HG03442 (cell line): ENCODE measurements around the gene AAK1.
"Not testable (repeated sequence)": the region's sequence is repeated elsewhere in the genome, so short reads cannot be mapped to it uniquely, and the experiment has no call there.

ENCODE experiments used
- ATAC-seq: cut with Tn5 transposase; IDR thresholded peaks from one replicate; pipeline ENCODE4 v1.9.1; 2021; ENCODE audit warnings: mild to moderate bottlenecking, moderate library complexity; ENCODE audit not compliant: unreplicated experiment

The AAK1 gene

DNA sequence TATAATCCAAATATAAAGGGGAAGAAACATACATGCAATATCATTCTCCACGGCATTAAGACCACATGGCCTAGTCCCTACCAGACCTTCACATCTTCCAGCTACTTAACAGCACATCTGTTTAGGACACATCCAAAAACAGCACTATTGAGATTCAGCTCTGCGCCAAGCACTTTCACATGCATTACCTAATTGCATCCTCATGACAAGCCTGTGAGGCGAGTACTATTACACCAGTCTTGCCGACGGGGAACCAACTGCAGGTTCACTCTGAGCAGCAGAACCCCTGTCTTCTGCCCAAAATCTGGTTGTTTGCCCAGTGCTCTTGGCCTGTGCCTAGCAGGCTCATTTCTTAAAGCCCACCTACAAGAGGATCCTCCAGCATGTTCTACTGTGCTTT is 66.7 kb downstream of the AAK1 start:
- no peak for ATAC-seq

DNA sequence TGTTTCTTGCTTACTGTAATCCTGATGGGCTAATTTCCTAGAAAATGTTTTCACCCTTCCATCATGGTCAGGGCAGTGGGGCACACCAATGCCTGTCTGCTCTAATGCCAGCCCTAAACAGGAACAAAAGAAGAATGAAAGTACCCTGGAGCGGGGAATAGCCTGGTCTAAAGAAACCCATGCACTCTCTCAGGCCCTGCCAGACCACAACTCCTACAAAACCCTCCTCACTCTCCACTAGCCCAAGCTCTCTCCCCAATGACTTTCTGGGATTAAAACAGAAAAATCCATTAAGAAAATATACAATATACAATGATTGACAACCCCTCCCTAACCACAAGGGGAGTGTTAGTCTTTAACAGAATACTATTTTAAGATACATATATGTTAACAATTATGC is 67.6 kb downstream of the AAK1 start:
- no peak for ATAC-seq

DNA sequence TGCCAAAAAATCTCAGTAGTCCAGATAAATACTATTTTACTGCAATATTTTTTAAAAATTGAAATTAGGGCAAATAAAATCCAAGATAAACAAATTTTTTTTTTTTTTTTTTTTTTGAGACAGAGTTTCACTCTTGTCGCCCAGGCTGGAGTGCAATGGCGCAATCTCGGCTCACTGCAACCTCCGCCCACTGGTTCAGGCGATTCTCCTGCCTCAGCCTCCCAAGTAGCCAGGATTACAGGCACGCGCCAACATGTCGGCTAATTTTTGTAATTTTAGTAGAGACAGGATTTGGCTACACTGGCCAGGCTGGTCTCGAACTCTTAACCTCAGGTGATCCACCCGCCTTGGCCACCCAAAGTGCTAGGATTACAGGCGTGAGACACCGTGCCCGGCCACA is 68.2 kb downstream of the AAK1 start:
- not testable (repeated sequence) for ATAC-seq

DNA sequence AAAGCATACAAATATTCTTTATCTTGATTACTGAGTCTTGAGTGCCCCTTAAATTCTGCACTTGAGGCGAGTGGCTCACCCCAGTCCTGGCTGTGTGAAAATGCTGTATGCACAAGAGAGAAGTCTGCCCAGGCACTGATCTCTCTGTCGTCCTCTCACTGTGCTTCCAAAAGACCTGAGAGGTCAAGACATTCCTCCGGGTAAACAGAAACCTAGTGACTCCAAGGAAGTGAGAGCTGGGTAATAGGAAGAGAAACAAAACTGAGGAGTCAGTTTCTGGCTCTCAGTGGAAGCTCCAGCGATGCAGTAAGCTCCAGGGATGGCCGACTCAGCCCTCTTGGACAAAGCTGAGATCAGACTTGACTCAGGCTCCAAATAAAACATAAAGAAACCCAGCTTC is 70.9 kb downstream of the AAK1 start:
- no peak for ATAC-seq

DNA sequence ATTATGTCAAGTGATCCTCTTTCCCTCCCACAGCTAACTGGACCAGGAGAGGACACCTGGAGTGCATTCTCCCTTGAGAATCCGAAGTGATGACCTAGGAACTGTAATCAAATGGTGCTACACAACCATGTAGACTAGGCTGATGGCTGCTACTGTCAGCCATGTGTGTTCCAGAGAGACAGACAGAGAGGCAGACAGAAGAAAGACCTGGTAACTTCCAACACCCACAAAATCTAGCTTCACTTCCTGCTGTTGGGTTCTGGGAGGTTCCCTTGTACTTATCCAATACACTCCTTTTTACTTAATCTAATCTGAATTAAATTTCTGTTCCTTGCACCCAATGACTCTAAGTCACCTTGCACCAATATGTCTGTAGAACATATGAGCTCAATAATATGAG is 72.3 kb downstream of the AAK1 start:
- no peak for ATAC-seq

DNA sequence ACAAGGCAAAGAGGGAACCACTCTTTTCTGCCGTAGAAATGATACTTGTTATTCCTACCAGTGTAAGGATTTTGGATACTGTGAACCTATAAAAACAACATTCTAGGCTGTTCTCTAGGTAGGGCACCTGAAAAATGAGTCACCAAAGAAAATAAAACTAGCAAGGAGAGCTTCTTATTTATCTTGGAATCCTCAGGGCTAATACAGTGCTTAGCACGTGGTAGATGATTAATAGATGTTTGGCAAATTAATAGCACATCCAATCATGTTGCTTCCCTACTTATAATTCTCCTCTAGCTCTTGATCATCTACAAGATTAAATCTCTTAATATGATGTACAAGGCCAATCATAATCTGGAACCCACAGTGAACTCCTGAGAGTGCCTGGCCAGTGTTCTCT is 73.1 kb downstream of the AAK1 start:
- no peak for ATAC-seq

DNA sequence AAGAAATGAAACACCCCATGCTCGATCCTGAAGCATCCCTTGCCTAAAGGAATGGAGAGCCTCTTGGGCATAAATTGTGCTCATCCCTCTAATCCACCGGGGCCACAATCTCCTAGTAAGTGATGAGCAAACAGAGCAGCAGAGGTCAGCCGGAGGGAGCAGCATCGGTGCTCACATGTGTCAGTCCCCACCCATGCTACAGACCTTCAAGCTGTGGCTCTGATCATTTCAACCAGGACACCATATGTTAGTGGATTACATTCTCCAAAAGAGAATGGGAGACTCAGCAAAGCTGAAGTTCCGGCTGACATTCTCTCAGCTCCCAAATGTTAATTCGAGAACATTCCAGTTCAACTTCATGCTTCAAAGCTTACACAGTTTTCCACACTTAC is 75.6 kb downstream of the AAK1 start:
- no peak for ATAC-seq

DNA sequence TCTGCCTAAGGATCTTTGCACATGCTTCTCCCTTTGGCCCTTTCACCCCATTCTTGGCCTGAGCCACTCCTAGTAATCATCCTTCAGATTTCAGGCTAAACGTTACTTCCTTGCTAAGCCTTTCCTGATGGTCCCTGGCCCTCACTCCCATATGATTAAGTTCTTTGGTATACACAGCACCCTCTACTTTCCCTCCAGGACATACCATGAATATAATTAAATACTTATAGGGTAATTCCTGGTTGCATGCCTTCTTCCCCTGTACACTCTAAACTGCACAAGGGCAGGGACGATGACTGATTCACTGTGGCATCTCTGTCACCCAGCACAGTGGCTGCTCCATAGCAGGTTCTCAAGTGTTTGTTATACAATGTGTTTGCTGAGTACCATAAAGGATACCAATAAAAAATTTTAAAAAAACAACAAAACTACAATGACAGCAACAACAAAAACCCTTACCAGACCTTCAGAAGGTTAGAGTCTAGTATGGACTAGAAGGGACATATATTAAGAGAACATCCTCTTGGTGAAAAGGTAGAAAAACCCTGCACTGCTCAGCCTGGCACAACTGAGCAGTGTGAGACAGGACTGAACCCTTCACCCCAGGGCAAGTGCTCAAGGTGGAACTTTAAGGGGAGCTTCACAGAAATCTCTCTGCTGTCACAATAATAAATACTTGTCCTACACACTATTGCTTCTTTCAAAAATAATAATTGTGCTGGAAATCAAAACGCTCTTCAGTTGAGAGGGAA is 76.2 kb downstream of the AAK1 start:
- ATAC-seq: no peak

DNA sequence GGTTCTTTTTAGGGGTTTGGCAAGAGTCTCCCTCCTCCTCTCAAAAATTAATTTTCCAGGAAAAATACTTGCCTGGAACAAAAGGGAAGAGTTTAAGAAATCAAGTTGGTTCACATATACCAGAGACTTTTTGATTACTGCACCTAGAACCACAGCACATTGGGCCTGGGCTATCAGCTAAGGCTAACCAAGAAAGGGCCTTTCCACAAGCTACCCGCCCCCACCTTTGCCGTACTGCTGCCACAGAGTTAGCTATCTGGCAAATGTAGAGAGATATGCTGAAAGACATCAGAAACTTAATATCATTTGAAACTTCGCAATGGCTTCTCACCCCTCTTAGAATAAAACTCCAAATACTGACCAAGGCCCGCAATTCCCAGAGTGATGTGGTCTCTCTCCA is 76.9 kb downstream of the AAK1 start:
- no peak for ATAC-seq

DNA sequence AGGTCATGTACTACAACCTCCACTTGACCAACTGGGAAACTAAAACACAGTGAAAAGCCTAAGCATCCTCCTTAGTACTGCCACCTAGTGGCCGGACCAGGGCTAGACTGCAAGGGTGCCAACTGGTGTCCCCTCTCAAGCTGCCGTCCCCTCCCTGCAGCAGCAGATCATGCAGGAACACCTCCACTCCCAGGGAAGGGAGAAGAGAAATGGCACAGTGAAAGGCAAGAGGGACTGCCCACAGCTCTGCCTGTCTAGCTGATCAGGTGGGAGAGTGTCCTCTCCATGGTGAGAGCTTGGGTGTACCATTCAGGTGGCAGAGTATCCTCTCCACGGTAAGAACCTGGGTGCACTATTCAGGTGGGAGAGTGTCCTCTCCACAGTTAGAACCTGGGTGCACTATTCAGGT is 78.1 kb downstream of the AAK1 start:
- peak; percentile 75 for ATAC-seq

DNA sequence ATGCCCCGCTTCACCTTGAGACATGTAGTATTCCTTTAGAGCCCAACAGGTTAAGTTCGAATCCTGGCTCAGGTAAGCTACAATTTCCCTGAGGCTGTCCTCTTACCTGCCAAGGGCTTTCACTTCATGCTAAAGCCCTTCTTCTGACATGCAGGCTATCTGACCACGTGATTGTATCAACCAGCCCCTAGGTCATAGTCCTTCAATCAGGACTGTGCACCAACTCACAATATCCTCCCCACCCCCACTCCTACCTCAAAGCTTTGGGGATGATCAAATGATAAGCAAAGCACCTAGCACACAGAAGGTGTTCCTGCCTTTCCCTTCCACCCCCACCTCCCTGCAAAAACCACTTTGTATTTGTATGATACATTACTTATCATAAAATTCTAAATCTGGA is 78.9 kb downstream of the AAK1 start:
- ATAC-seq: no peak

DNA sequence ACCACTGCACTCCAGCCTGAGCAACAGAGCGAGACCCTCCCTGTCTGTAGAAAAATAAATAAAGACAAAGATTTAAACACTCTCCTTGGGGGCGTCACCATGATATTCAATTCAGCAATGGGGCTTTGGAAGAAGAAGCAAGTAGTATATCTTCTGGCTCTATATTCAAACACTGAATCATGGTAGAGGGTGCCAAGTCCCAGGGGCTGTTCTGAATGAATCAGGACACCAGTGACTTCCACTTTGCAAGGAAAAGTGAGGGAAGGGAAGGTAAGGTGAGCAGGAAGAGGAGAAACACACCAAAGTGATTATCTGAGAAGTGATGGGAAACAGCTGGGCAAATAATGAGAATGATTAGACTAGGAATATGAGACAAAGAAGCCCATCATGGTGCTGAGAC is 80.5 kb downstream of the AAK1 start:
- no peak for ATAC-seq

DNA sequence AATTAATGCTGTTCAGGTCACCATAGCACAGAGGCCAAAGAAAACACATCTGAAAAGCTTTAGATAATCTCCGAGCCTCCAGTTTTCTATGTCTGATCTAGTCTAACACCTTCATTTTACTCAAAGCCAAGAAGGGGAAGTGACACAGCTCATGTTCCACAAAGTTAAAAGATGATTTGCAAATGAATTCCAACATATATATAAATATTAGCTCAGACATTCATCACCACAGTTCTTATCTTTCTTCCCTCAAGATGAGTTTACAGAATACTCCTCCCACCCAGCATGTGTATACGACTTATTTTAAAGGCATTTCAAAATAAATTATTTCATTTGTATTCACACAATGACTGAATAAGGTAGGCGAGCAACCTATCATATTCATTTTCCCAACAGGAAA is 82.4 kb downstream of the AAK1 start:
- no peak for ATAC-seq

DNA sequence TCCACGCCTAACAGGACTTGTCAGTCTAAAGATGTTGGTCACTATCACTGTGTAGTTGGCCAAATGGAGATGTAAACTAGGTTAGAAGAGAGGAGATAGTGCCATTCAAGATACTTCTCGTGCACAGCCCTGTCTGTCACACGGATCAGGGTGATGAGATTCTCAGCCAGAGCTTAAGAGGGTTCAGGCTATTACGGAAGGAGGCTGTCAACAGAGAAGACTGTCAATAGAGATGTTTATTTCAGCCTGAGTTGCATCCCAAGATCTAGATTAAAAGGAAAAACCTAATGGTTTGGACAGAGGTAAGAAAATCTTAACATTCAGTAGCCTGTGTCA is 83.4 kb downstream of the AAK1 start:
- ATAC-seq: no peak

DNA sequence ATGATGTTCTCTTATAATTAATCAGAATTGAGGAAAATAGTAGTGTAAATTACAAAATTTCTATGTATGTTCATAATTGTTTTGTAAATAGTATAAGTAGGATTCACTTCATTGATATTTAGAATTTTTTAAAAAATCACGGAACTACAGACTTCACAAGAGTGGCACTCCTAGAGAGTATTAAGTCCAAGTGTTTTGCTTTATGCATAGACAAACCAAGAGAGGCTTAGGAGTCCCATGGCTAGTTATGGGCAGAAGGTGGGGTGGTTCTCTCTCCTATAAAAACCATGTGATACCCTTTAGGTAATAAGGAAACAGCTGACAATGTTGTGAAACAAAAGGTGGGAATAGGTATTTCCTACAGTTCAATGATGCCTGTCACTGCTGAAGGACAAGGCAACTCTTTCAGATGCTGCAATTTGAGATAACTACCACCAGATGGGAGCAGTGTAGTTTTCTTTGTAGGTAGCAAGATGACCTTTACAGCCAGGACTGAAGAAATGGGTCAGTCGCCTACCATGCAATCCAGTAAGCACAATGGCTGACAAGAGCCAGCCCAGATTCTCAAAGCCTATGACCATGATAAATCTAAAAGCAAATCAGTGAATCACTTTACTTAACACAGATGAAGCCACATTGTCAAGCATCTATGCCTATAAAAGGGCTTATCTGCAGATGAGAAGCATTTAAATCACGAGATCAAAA is 83.9 kb downstream of the AAK1 start:
- peak; percentile 54 for ATAC-seq

DNA sequence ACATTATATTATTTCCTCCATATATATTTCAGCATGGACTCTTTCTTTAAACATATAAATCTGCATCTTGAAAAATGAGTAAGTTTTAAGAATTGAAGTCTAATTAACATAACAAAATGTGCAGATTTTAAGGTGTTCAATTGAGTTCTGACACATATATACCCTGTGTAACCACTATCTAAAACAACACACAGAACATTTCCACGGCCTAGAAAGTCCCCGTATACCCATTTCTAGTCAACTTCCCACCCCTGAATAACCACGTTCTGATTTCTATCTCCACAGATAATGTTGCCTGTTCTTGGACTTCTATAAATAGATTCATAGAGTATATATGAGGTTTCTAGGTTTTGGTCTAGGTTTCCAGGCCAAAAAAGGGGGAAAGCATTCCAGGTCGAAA is 87.5 kb downstream of the AAK1 start:
- no peak for ATAC-seq

DNA sequence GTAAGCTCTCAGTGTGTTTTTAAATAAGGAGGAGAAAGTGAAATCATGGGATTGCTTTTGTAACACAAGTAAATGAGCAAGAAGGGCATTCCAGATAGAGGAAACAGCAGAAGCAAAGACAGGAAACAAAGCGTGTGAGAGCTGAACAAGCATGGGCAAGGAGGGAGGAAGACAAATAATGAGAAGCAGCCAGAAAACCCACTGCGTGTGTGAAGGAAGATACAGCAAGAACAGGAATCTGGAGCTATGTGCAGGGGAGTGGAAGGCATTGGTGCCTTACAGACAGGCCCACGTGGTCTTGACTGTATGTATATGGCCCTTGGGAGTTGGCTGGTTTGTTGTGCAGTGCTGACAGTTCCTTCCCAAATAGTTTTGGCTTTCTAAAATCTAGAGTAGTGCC is 88.6 kb downstream of the AAK1 start:
- ATAC-seq: peak; percentile 63

DNA sequence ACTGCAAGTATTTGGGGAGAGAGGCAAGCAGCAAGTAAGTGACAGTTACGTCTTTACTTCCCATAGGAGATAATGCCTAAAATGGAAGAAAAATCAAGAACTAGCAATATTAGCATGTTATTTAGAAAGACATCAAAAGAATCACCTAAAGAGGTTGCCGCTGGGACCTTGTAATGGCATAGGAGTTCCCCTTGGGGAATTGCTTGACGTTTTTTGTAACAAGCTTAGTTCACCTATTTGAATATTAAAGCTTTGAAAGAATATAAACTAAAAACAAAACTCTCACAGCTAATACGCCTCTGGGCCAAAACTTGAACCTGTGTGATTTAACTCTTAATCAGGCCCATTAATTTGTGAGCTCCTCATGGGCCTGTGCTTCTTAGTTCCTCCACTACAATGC is 89.0 kb downstream of the AAK1 start:
- ATAC-seq: peak; percentile 25

DNA sequence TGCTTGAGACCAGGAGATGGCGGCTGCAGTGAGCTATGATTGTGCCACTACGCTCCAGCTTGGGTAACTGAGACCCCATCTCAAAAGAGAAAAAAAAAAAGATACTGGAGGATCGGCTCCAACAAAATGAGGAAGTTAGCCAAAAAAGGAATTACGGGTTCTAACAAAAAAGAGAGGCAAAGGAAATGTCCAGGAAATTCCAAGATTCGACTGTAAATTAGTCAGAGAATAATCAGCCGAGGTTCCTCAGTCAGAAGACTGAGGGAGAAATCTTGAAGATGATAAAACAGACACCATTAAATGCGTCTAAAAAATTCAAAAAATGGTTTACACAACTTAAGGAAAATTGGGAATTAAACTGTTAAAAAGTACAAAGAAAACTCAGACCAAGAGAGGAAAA is 89.5 kb downstream of the AAK1 start:
- no peak for ATAC-seq

DNA sequence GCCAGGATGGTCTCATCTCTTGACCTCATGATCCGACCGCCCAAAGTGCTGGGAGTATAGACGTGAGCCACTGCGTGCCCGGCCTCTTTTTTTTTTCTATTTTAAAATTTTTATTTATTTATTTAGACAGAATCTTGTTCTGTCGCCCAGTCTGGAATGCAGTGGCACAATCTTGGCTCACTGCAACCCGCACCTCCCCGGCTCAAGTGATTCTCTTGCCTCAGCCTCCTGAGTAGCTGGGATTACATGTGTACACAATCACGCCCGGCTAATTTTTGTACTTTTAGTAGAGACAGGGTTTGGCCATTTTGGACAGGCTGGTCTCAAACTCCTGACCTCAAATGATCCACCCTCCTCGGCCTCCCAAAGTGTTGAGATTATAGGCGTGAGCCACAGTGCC is 93.0 kb downstream of the AAK1 start:
- not testable (repeated sequence) for ATAC-seq

DNA sequence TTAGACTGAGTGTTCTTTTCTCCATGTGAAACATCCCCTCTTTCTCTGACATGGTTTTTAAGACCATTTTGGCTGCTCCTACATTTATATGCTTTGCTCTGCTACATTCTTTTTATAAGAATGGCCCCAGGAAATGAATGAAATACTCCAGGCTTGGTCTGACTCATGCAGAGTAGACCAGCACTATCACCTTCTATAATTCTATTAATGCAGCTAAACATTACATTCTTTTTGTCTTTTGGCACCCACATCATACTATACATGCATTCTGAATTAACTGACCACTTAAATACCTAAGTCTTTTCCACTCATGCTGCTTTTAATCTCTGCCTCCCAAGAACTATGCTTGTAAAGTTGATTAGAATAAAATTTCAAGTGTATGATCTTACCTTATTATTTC is 94.1 kb downstream of the AAK1 start:
- no peak for ATAC-seq

DNA sequence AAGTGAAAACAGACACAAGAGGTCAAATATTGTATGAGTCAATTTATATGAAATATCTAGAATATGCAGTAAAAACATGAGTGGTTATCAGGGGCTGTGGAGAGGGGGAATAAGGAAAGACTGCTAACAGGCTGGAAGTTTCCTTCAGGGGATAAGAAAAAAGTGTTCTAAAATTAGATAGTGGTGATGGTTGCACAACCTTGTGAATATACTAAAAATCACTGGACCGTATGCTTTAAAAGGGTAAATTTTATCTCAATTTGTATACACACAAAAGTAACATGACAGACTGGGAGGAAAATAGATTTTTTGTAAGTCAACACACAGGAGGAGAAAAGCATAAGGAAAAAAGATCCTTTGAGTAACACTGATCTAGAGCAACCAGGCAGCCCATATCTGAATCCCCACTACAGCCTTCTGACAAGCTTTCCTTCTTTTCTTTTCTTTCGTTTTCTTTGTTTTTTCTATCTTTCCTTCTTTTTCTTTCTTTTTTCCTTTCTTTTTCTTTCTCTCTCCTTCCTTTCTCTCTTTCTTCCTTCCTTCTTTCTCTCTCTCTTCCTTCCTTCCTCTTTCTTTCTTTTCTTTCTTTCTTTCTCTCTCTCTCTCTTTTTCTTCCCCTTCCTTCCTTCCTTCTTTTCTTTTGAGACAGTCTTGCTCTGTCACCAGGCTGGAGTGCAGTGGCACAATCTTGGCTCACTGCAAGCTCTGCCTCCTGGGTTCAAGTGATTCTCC is 95.4 kb downstream of the AAK1 start:
- ATAC-seq: no peak
